ENCODE results near the gene HTT-AS. TPM values are rescaled to one million over a fixed set of nuclear protein-coding genes. Genes with fewer than 3 reads are reported as not detected.
A peak's percentile ranks its signal among the peaks of the same experiment; 100 is the strongest.

The HTT-AS gene
- total RNA-seq, 1 donor from 2014 or later: not detected

DNA sequence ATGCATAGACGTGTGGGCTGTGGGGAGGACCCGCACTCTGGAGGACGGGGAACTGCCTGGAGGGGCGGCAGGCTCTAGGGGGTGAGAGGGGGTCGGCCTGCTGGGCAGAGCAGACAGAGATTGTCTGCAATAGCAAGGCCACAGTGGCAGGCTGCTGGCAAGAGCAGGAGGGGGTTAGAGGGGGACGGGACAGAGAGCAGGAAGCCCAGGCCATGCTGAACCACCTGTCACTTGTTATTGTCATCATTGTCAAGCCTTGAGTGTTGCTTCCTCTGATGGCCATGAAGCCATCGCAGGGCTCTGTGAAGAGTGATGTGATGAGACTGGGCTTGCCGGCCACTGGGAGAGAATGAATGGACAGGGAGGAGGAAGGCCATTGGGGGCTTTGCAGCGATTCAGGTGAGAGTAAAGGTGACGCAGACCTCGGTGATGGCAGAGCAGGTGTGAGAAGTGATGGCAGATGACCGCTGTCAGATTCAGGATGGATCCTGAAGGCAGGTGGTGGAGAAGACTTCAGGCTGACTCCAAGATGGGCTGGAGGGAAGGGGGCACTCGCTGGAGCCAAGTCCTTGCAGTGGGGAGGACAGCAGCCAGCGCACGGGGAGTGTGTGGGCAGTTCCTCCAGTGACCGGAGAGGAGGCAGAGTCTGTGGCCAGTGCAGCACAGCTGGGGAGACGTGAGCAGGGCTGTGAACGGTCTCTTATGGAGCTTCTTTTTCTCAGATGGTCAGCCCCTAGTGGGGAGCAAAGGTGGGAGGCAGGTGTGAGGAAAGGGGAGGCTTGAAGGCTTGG lies 43.6 kb downstream of the HTT-AS start:
- peak; percentile 41 for DNase-seq (ENCODE audit: low read depth)

DNA sequence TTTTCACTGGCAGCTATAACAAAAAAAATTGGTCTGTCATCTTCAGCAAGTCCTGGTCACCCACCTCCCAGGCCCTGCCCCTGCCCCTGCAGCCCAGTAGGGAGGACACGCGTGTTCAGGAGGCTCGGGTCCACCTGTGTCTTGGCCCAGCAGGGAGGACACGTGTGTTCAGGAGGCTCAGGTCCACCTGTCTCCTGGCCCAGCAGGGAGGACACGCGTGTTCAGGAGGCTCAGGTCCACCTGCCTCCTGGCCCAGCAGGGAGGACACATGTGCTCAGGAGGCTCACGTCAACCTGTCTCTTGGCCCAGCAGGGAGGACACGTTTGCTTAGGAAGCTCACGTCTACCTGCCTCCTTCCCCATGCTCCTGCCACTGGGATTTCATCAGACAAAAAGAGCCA lies 44.9 kb downstream of the HTT-AS start:
- no peak for DNase-seq (ENCODE audit: low read depth)

DNA sequence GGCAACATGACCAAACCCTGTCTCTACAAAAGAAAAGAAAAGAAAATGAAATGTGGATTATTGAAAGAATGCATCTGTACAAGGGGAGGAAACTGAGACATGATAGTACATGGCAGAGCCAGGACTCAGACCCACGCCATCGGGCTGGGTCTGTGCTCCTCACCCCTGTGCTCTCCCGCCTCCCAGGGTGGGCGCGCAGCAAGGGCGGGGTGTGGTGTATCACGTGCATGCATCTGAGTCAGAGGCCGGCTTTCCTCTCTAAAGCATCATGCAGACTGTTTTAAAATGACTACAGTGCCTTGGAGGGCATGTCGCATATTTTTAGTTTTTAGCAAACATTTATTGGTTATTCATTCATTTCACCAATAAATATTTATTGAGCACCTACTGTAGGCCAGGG lies 47.8 kb downstream of the HTT-AS start:
- no peak for DNase-seq (ENCODE audit: low read depth)

DNA sequence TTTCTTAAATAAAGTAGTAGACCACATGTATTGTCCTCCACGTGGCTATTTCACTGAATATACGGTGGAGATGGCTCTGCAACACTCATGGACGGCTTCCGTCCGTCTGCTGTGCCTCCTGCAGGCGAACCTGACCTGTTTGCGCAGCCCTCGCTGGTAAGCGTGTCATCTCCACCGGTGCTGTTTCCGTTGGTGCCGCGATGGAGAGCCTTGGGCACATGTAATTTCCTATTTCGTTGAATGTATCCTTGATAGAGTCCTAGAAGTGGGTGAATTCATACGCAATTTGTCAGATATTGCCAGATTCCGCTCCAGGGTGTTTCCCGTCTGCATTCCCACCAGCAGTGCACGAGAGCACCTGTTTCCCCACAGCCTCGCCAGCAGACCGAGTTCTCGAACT lies 48.5 kb downstream of the HTT-AS start:
- no peak for DNase-seq (ENCODE audit: low read depth)

DNA sequence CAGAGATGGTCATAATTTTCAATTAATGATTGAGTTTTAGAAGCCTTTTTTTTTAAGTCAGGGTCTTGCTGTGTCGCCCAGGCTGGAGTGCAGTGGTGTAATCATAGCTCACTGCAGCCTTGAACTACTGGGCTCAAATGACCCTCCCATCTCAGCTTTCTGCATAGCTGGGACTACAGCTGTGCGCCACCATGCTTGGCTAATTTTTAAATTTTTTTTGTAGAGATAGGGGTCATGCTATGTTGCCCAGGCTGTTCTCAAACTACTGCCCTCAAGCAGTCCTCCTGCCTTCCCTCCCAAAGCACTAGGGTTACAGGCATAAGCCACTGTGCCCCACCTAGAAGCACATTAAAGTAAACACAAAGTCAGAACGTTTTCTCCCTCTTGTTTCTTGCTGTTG lies 51.7 kb downstream of the HTT-AS start:
- DNase-seq (ENCODE audit: low read depth): no peak

DNA sequence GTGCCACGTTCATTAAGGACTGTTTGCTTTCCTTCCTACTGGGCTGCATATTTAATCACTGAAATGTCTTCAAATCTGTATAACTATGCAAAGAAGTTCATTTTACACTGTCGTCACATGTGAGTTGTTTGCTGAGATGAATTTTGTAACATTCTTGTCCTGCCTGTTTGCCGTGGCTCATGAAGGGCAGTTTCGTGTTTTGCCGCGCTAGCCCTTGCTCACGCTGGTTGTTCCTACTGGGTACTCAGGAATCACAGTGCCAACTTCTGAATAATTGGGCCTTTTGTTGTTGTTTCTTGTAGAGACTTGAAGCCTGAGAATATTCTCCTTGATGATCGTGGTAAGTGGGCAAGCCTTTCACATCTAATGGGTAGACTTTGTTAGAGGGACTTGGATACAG lies 52.2 kb downstream of the HTT-AS start:
- no peak for DNase-seq (ENCODE audit: low read depth)

DNA sequence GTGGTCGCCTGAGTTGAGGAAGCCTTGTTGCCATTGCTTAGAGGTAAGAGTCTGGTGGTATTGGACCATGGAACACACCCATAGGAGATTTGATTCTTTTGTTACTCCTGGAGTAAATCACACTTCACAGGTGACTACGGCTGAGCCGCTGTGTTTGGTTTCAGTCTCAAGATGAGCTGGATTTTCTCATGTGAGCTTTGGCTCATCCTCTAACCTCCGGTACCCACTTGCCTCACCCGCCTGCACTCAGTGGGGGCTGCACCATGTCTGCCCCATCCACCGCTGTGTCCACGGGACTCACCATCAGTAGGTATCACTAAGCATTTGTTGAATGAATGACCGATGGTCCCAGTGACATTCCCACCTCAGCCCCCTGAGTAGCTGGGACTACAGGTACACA lies 52.7 kb downstream of the HTT-AS start:
- no peak for DNase-seq (ENCODE audit: low read depth)

DNA sequence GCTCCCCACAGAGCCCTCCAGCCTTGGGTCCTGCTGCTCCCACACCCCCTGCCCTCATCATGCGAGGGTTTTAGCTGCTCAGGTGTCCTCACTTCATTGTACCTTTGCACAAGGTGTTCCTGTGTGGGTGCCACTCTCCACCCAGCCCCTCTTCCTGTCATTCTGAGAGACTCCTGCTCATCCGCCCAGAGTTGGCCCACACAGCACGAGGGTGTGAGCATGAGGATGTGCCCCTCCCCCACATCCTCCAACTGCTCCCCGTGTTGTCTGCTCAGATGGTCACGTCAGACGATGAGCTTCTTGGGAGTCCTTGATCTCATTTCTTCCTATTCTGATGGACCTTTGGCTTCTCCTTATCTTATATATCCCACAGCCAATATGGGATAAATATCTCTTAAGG lies 53.2 kb downstream of the HTT-AS start:
- DNase-seq (ENCODE audit: low read depth): no peak

DNA sequence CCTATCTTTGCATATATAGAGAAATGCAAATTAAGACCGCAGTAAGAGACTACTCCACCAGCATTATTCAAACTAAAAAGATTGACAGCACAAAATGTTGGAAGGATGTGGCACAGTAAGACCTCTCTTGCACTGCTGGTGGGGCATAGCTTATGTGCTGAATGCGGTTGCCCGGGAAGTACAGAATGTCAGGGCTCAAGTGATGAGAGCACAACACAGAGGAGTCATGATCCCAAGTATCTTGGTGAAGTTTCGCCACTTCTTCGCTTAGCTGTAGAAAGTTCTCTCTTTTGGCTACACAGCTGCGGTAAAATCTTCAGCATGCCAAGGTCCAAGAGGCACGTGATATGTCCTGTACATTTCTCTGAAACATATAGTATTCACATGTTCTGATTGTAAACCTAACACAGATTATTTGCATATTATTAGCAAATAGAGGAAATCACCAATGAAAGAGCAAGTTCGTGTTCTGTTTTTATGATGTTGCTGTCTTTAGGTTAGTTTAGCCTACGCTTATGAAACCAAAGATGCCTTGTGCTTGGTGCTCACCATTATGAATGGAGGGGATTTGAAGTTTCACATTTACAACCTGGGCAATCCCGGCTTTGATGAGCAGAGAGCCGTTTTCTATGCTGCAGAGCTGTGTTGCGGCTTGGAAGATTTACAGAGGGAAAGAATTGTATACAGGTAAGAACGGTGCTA lies 55.0 kb downstream of the HTT-AS start:
- no peak for DNase-seq (ENCODE audit: low read depth)

DNA sequence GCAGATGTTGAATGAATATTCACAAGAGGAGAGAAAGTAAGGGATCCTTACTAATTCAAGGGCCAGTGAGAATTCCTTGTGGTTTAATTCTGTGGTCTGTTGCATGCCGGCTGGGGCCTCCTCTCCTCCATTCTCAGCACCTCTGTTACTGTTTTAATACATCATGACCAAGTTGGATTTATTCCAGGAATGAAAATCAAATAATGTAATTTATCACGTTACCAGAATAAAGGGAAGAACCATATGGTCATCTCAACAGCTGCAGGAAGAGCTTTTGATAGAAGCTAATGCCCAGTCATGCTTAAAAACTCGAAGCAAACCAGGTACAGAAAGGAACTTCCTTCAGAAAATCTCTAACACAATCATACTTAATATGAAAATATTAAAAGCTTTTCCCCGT lies 56.8 kb downstream of the HTT-AS start:
- peak; percentile 85 for DNase-seq (ENCODE audit: low read depth)

DNA sequence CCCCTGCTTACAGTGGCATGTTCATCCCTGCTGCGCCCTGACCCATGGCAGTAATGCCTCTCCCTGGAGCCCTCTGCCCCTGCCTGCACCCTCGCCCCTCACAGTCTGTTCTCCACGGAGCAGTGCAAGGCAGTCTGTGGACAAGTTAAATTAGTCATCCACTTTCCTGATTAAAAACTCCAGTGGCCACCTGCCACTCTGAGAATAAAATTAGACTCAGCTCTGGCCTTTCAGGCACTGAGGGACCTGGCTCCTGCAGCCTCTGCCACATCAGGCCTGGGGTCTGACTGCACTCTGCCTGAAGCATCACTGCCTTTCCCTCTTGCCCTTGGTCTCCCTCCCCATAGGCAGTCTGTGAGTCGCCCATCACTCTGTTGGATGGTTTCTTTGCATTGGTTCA lies 57.4 kb downstream of the HTT-AS start:
- DNase-seq (ENCODE audit: low read depth): peak; percentile 81

DNA sequence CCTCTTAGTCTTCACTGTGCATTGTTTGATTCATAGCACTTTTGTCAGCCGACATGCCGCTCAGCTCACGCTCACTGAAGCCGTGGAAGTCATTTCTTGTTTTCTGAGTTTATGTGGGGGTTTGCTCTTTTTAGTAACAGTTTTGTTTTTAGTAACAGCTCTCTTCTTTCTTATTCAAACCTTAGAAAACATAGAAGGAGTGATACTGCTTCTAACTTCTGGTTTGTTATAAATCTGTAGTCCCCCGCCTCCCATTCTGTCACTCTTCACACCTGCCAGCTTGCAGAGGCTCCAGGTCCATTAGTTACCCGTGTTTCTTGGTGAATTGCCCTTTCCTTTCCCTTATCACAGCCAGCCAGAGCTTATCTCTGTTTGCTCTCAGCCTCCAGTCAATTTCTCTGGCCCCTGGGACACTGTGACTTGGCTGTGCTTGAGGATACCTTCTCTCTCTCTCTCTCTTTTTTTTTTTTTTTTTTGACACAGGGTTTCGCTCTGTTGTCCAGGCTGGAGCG lies 60.4 kb downstream of the HTT-AS start:
- no peak for DNase-seq (ENCODE audit: low read depth)

Other genes starting within 250 kb of the HTT-AS start
- 121 and 142 TPM in 2 replicates for gene ADD1, start 230.7 kb downstream of the HTT-AS start, total RNA-seq
- gene NOP14, start 111.1 kb downstream of the HTT-AS start, total RNA-seq: 26.3 and 30.1 TPM in 2 replicates
- gene GRK4, start 111.0 kb downstream of the HTT-AS start, total RNA-seq: 14.6 and 16.7 TPM in 2 replicates
- 17.5 and 66.1 TPM in 2 replicates for gene HTT, start 143 bp upstream of the HTT-AS start, total RNA-seq
- gene MSANTD1, start 174.6 kb upstream of the HTT-AS start, total RNA-seq: 0.48 and 0.57 TPM in 2 replicates
- gene RGS12, start 218.5 kb upstream of the HTT-AS start, total RNA-seq: 27.2 and 29.0 TPM in 2 replicates

Measured in myocyte (in vitro differentiated cells).